ENCODE results near the gene SLC18A3.

Gene SLC18A3

DNA sequence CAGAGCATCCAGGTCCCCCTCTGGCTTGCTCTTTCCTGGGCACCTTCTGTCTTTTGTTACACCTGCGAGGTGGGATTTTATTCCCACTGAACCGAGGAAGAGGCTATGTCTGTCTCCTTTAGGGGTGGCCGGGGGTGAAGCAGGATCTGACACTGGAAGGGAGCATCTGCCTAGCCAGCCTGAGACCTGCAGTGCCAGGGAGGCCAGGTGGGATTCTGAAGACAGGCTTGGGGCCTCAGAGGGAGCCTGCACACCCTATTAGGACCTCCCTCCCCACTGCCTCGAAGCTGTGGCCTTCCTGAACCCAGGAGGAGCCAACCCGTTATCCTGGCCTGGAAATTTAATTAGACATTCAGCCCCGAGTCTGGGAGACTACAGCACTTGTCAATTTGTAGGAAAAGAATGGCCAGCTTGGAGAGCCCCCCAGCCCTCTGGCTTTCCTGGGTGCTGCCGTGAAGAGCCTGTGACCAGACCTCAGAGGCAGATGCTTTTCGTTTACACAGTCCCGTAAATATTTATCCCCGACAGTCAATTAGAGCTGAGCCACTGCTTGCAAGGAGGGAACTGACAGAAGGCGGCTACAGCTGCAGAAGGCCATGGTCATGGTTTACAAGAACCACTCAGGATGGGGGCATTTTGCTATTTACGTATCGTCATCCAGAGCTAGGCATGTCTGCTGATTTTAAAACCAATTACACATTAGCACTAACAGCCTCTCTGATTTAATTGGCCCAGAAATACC lies 23.4 kb downstream of the SLC18A3 start:
- Histone ChIP-seq H3K4me3 (no peak overlapping the region), H3K27ac (no peak overlapping the region)
- TF ChIP-seq, protein P1, sequence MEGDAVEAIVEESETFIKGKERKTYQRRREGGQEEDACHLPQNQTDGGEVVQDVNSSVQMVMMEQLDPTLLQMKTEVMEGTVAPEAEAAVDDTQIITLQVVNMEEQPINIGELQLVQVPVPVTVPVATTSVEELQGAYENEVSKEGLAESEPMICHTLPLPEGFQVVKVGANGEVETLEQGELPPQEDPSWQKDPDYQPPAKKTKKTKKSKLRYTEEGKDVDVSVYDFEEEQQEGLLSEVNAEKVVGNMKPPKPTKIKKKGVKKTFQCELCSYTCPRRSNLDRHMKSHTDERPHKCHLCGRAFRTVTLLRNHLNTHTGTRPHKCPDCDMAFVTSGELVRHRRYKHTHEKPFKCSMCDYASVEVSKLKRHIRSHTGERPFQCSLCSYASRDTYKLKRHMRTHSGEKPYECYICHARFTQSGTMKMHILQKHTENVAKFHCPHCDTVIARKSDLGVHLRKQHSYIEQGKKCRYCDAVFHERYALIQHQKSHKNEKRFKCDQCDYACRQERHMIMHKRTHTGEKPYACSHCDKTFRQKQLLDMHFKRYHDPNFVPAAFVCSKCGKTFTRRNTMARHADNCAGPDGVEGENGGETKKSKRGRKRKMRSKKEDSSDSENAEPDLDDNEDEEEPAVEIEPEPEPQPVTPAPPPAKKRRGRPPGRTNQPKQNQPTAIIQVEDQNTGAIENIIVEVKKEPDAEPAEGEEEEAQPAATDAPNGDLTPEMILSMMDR (IDR thresholded peaks at IDR 0.05): no peak
- no peak for DNase-seq (ENCODE audit: low spot score)

- no peak for DNase-seq (ENCODE audit: low spot score)
Observed at GRCh38 chr10:49634069-49634660, 24.1 kb downstream of the SLC18A3 start.

GRCh38 chr10:49642311-49642710 lies 32.2 kb downstream of the SLC18A3 start:
- DNase-seq (ENCODE audit: low spot score): no peak
- TF ChIP-seq, protein P1 (IDR thresholded peaks at IDR 0.05): no peak
- H3K27ac ChIP-seq: no peak overlapping the region
- H3K4me3 ChIP-seq: no peak overlapping the region

More at GRCh38 chr10:49634069-49634660, 24.1 kb downstream of the SLC18A3 start:
- no peak overlapping the region for H3K4me3 ChIP-seq
- TF ChIP-seq, protein P1 (IDR thresholded peaks at IDR 0.05): no peak
- no peak overlapping the region for H3K27ac ChIP-seq

GRCh38 chr10:49643241-49644034 lies 33.3 kb downstream of the SLC18A3 start:
- peak; percentile 55 for DNase-seq (ENCODE audit: low spot score)
- H3K4me3 ChIP-seq: no peak overlapping the region
- TF ChIP-seq, protein P1 (IDR thresholded peaks at IDR 0.05): no peak
- no peak overlapping the region for H3K27ac ChIP-seq

GRCh38 chr10:49644035-49644646 lies 34.0 kb downstream of the SLC18A3 start:
- TF ChIP-seq, protein P1 (IDR thresholded peaks at IDR 0.05): no peak
- DNase-seq (ENCODE audit: low spot score): peak; percentile 35
- Histone ChIP-seq H3K4me3 (no peak overlapping the region), H3K27ac (no peak overlapping the region)

DNA sequence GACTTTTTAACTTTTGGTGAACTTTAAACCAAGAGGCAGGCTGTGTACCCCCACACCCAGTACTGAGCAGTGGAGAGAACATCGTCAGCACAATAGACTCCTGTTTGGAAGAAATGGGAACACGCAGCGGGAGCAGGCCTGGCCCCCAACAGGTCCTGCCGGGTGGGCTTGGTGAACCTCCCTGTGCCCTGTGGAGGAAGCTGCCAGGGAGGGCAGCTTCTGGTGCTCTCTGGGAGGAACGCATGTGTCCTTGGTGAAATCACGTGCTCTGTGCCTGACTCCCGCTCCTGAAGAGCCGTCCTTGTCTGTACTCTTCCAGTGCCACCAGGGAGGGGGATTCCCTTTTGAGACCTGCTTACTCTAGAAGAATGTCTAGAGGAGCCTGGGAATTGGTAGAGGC lies 35.3 kb downstream of the SLC18A3 start:
- TF ChIP-seq, protein P1 (IDR thresholded peaks at IDR 0.05): no peak
- DNase-seq (ENCODE audit: low spot score): peak; percentile 35
- no peak overlapping the region for H3K27ac ChIP-seq
- no peak overlapping the region for H3K4me3 ChIP-seq

Measured in coronary artery (tissue), 2 donors.